Esophagus squamous epithelium (tissue), 4 donors: ENCODE data around the gene CAMTA1.

ENCODE experiments used
- POLR2A ChIP-seq, 4 donors: fragments of 450-650 bp; IDR thresholded peaks; one replicate each; pipeline ENCODE4 v1.6.1; 2017; ENCODE audit warnings: antibody characterized with exemption in 4 of 4, mild to moderate bottlenecking in 4 of 4, moderate library complexity in 3 of 4
- TF ChIP-seq, protein P1 (sequence below), 6 experiments: fragments of 450-650 bp in 4 of 6; fragments of 200-600 bp in 2 of 6; sonication (generic) in 2 of 6; IDR thresholded peaks; one replicate each; pipeline ENCODE4 v1.5.1; 2016 to 2019; ENCODE audit warnings: antibody characterized with exemption in 6 of 6, mild to moderate bottlenecking in 4 of 6, moderate library complexity in 4 of 6

DNA sequence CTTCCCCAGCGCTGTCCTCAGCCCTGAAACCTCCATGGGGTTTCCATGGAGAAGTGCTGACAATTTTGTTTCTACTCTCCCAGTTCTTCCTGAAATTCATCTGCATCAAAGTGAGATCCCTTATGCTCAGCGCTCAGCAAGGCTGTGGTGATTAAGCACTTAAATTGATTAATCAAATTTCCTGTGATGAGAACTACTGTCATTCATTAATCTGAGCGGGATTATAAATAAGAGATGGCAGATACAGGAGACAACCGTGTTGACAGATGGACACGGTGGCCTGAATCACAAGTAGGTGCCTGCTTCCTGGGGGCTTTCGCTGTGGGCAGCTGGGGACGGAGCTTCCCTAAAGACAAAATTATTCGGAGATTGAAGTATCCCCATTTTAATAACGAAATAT is 656.8 kb downstream of the CAMTA1 start:
- TF ChIP-seq POLR2A (IDR thresholded peaks at IDR 0.05): no peak
- TF ChIP-seq, protein P1, sequence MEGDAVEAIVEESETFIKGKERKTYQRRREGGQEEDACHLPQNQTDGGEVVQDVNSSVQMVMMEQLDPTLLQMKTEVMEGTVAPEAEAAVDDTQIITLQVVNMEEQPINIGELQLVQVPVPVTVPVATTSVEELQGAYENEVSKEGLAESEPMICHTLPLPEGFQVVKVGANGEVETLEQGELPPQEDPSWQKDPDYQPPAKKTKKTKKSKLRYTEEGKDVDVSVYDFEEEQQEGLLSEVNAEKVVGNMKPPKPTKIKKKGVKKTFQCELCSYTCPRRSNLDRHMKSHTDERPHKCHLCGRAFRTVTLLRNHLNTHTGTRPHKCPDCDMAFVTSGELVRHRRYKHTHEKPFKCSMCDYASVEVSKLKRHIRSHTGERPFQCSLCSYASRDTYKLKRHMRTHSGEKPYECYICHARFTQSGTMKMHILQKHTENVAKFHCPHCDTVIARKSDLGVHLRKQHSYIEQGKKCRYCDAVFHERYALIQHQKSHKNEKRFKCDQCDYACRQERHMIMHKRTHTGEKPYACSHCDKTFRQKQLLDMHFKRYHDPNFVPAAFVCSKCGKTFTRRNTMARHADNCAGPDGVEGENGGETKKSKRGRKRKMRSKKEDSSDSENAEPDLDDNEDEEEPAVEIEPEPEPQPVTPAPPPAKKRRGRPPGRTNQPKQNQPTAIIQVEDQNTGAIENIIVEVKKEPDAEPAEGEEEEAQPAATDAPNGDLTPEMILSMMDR (IDR thresholded peaks at IDR 0.05): no peak
